Stimulated activated CD8-positive, alpha-beta memory T cell treated with anti-CD3 and anti-CD28 coated beads, Interleukin-4, amount 100 ng/mL, for 4 hours (primary cell): ENCODE measurements around the gene TSPO.

Experiments used
- DNase-seq, 2 donors: peaks; one replicate each; pipeline ENCODE4 v3.0.0-alpha.2; 2020; ENCODE audit warnings: low read depth in 2 of 2, low spot score in 1 of 2

TSPO gene

GRCh38 chr22:43199541-43199940 is 48.2 kb downstream of the TSPO start:
- no peak for DNase-seq

- DNase-seq = no peak
These were observed 48.7 kb downstream of the TSPO start for GRCh38 chr22:43200031-43200430.

GRCh38 chr22:43200555-43200954 is 49.2 kb downstream of the TSPO start:
- DNase-seq = no peak

- no peak for DNase-seq
These were observed 50.3 kb downstream of the TSPO start for GRCh38 chr22:43201486-43202219.

- no peak for DNase-seq
These were observed 51.0 kb downstream of the TSPO start for GRCh38 chr22:43202326-43202725.

GRCh38 chr22:43202756-43203410 is 51.5 kb downstream of the TSPO start:
- no peak for DNase-seq

GRCh38 chr22:43203471-43203981 is 52.2 kb downstream of the TSPO start:
- DNase-seq = no peak

- no peak for DNase-seq
These were observed 53.9 kb downstream of the TSPO start for GRCh38 chr22:43205261-43205691.

- DNase-seq = no peak
These were observed 54.6 kb downstream of the TSPO start for GRCh38 chr22:43205748-43206508.

- no peak for DNase-seq
These were observed 55.3 kb downstream of the TSPO start for GRCh38 chr22:43206509-43207161.

GRCh38 chr22:43207386-43207785 is 56.0 kb downstream of the TSPO start:
- DNase-seq = no peak

GRCh38 chr22:43207849-43208702 is 56.7 kb downstream of the TSPO start:
- no peak for DNase-seq

- no peak for DNase-seq
These were observed 57.6 kb downstream of the TSPO start for GRCh38 chr22:43208703-43209522.

GRCh38 chr22:43209523-43209890 is 58.1 kb downstream of the TSPO start:
- DNase-seq = no peak

GRCh38 chr22:43209971-43210370 is 58.6 kb downstream of the TSPO start:
- DNase-seq = no peak

GRCh38 chr22:43210631-43211515 is 59.5 kb downstream of the TSPO start:
- DNase-seq = no peak

- no peak for DNase-seq
These were observed 60.6 kb downstream of the TSPO start for GRCh38 chr22:43211941-43212433.

GRCh38 chr22:43212434-43212952 is 61.1 kb downstream of the TSPO start:
- DNase-seq = no peak
